ENCODE measurements around the gene CYTH1.

CYTH1 gene

DNA sequence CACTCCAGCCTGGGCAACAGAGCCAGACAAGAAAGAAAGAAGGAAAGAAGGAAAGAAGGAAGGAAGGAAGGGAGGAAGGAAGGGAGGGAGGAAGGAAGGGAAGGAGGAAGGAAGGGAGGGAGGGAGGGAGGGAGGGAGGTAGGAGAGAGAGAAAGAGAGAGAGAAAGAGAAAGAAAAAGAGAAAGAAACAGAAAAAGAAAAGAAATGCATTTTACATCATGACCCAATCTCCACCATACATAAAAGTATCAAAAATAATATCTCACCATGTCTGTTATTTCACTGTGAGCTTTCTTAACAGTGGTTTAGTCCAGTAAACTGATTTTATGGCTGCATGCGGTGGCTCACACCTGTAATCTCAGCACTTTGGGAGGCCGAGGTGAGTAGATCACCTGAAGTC, 70.0 kb downstream of the CYTH1 start:
- H3K4me3 ChIP-seq (ENCODE audit: low read depth, low read length), result no peak overlapping the region
- H3K9me3 ChIP-seq (ENCODE audit: control insufficient read depth, insufficient read depth, low read length), result no peaks in the 10 kb centered on the region
- H3K27me3 ChIP-seq (ENCODE audit: control insufficient read depth, insufficient read depth, low read length), result no peaks in the 10 kb centered on the region
- peaks cover 3% of the 10 kb centered on the region; the same call in 1 of the 2 replicates for H3K36me3 ChIP-seq (ENCODE audit: control insufficient read depth, insufficient read depth, low read length)
- no peak overlapping the region for H3K9ac ChIP-seq (ENCODE audit: low read depth, low read length)
- peaks cover 6% of the 10 kb centered on the region for H3K4me1 ChIP-seq (ENCODE audit: control insufficient read depth, insufficient read depth, low read length)
- no peak overlapping the region for H3K27ac ChIP-seq (ENCODE audit: low read depth, low read length)

- H3K9ac ChIP-seq (ENCODE audit: low read depth, low read length), result no peak overlapping the region
- H3K27ac ChIP-seq (ENCODE audit: low read depth, low read length), result no peak overlapping the region
- H3K4me1 ChIP-seq (ENCODE audit: control insufficient read depth, insufficient read depth, low read length), result no peaks in the 10 kb centered on the region
- H3K27me3 ChIP-seq (ENCODE audit: control insufficient read depth, insufficient read depth, low read length), result no peaks in the 10 kb centered on the region
- H3K9me3 ChIP-seq (ENCODE audit: control insufficient read depth, insufficient read depth, low read length), result no peaks in the 10 kb centered on the region
- peaks cover 3% of the 10 kb centered on the region; the same call in 1 of the 2 replicates for H3K36me3 ChIP-seq (ENCODE audit: control insufficient read depth, insufficient read depth, low read length)
- no peak overlapping the region for H3K4me3 ChIP-seq (ENCODE audit: low read depth, low read length)
Measured at GRCh38 chr17:78710607-78711006, 71.5 kb downstream of the CYTH1 start.

DNA sequence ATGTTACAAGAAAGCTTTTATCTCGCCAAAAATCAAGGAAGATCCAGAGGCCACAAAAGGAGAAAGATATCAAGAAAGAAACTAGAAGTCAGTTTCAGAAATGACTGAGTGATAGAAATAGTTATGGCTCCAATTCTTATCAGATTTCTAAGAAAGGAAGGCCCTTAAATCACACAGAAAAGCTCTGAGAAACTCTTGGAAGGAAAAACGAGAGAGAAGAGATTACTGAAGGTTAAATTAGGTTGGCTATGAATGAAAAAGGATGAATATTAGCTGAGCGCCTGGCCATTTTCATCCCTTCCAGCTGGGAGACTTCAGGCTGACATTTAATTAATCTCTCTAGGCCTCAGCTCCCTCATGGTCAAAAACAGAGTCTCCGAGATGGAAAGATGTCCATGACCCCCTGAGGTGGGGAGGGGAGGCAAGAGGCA, 72.3 kb downstream of the CYTH1 start:
- no peak overlapping the region for H3K9ac ChIP-seq (ENCODE audit: low read depth, low read length)
- H3K9me3 ChIP-seq (ENCODE audit: control insufficient read depth, insufficient read depth, low read length), result no peaks in the 10 kb centered on the region
- H3K4me1 ChIP-seq (ENCODE audit: control insufficient read depth, insufficient read depth, low read length), result no peaks in the 10 kb centered on the region
- no peak overlapping the region for H3K4me3 ChIP-seq (ENCODE audit: low read depth, low read length)
- H3K36me3 ChIP-seq (ENCODE audit: control insufficient read depth, insufficient read depth, low read length), result peaks cover 3% of the 10 kb centered on the region; the same call in 1 of the 2 replicates
- H3K27me3 ChIP-seq (ENCODE audit: control insufficient read depth, insufficient read depth, low read length), result no peaks in the 10 kb centered on the region
- no peak overlapping the region for H3K27ac ChIP-seq (ENCODE audit: low read depth, low read length)

DNA sequence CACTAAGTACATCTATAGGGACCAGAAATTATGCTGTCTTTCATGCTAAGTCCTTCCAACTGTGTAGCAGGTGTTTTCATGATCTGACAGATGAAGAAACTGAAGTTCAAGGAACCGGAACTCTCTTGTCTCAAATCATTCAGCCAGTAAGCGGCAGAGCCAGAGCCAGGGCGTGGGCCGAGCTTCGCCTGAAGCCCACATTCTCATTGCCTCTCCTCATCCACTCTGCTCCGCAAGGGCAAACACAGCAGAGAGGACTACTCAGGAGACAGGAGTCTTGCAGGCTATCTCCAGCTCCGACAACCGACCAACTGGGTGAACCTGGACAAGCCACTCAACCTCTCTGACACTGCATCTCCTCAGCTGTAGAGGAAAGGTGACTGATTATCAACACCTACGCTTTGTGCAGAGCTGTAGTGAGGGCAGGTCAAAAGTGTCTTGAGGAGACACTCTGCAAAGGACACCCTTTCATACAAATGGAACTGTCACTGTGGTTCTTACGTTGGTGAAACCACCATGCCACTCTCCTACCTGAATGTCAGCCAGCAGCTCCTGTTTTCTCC, 72.9 kb downstream of the CYTH1 start:
- Histone ChIP-seq H3K9me3 (ENCODE audit: control insufficient read depth, insufficient read depth, low read length) (no peaks in the 10 kb centered on the region), H3K27me3 (ENCODE audit: control insufficient read depth, insufficient read depth, low read length) (no peaks in the 10 kb centered on the region), H3K9ac (ENCODE audit: low read depth, low read length) (no peak overlapping the region), H3K4me1 (ENCODE audit: control insufficient read depth, insufficient read depth, low read length) (no peaks in the 10 kb centered on the region), H3K27ac (ENCODE audit: low read depth, low read length) (no peak overlapping the region), H3K4me3 (ENCODE audit: low read depth, low read length) (no peak overlapping the region), H3K36me3 (ENCODE audit: control insufficient read depth, insufficient read depth, low read length) (peaks cover 3% of the 10 kb centered on the region; the same call in 1 of the 2 replicates)

DNA sequence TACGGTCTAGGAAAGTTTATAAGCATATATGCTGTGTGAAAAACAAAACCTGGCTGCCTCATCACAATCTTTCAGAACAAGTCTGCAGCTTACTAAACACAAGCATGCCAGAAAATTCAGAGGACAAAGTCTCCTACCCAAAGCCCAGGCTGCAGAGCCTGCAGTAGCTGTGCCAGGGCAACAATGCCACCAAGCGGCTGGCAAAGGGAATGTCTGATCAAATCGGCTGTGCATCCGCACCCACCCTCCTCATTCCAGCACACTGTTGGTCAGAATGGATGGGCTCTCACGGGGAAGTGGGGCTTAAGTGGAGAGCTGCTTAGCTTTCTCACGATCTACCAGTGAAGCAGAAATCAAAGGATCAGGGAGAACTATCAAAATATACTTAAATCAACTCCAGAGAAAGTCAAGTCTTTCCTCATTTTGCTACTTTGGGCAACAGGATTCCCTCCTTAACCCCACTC, 73.5 kb downstream of the CYTH1 start:
- peaks cover 3% of the 10 kb centered on the region; the same call in 1 of the 2 replicates for H3K36me3 ChIP-seq (ENCODE audit: control insufficient read depth, insufficient read depth, low read length)
- no peak overlapping the region for H3K27ac ChIP-seq (ENCODE audit: low read depth, low read length)
- no peaks in the 10 kb centered on the region for H3K4me1 ChIP-seq (ENCODE audit: control insufficient read depth, insufficient read depth, low read length)
- H3K9me3 ChIP-seq (ENCODE audit: control insufficient read depth, insufficient read depth, low read length), result no peaks in the 10 kb centered on the region
- H3K27me3 ChIP-seq (ENCODE audit: control insufficient read depth, insufficient read depth, low read length), result no peaks in the 10 kb centered on the region
- no peak overlapping the region for H3K9ac ChIP-seq (ENCODE audit: low read depth, low read length)
- H3K4me3 ChIP-seq (ENCODE audit: low read depth, low read length), result no peak overlapping the region

DNA sequence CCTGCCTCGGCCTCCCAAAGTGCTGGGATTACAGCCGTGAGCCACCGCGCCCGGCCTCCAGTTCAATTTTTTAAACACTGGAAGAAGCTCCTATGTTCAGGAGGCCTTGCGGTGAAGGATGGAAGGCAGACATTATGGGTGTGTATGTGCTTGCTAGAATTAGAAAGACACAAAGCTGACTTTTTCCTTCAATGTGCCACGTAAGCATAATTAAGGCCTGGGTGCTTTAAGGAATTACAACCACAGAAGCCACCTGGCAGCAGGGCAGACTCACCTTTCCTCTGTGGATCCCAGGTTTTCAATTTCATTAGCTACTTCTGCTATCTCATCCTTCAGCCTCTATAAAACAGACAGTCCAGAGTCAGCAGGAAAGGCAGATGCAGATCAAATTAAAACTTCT, 74.2 kb downstream of the CYTH1 start:
- H3K36me3 ChIP-seq (ENCODE audit: control insufficient read depth, insufficient read depth, low read length), result peaks cover 3% of the 10 kb centered on the region; the same call in 1 of the 2 replicates
- no peak overlapping the region for H3K27ac ChIP-seq (ENCODE audit: low read depth, low read length)
- H3K9ac ChIP-seq (ENCODE audit: low read depth, low read length), result no peak overlapping the region
- H3K9me3 ChIP-seq (ENCODE audit: control insufficient read depth, insufficient read depth, low read length), result no peaks in the 10 kb centered on the region
- no peaks in the 10 kb centered on the region for H3K27me3 ChIP-seq (ENCODE audit: control insufficient read depth, insufficient read depth, low read length)
- H3K4me1 ChIP-seq (ENCODE audit: control insufficient read depth, insufficient read depth, low read length), result no peaks in the 10 kb centered on the region
- H3K4me3 ChIP-seq (ENCODE audit: low read depth, low read length), result no peak overlapping the region

DNA sequence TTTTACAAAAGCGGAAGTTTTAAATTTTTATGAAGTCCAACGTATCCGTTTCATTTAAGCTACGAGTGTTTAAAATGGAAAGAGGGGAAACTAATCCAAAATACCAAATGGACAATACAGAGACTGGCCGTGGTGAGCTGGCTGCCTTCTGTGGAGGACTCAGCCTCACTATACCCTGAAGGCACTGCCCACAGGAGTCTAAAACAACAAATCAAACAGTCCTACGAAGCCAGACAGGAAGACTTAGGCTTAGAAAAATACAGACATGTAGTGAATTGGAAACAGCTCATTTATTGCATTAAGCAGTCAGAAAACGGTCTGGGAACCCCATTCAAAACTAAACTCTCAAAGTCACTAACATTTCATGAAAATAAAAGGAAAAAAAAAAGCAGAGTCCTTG, 75.1 kb downstream of the CYTH1 start:
- Histone ChIP-seq H3K36me3 (ENCODE audit: control insufficient read depth, insufficient read depth, low read length) (peaks cover 3% of the 10 kb centered on the region; the same call in 1 of the 2 replicates), H3K27ac (ENCODE audit: low read depth, low read length) (no peak overlapping the region), H3K9ac (ENCODE audit: low read depth, low read length) (no peak overlapping the region)

DNA sequence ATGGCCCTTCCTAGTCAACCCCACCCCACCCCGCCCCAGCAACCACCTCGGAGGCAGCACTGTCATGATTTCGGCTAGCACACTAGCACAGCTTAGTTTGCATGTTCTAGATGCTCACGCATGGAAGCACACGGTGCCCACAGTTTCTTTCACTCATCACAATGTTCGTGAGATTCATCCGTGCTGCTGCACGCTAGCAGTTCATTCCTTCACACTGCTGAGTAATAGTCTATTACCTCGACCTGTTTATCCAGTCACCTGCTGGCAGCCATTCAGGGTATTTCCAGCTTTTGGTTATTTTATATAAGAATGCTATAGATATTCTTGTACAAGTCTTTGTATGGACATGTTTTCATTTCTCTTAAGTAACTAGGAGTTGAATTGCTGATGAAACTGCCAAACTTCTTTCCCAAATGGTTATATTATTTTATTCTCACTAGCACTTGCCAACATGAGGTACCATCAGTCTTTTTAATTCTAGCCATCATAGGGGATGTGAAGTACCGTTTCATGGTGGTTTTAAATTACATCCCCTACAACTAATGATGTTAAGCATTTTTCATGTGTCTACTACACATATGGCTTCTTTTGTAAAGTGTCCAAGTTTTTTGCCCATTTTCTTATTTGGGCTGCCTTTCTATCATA, 75.7 kb downstream of the CYTH1 start:
- no peak overlapping the region for H3K4me3 ChIP-seq (ENCODE audit: low read depth, low read length)
- peaks cover 7% of the 10 kb centered on the region; the same call in 1 of the 2 replicates for H3K36me3 ChIP-seq (ENCODE audit: control insufficient read depth, insufficient read depth, low read length)
- no peak overlapping the region for H3K27ac ChIP-seq (ENCODE audit: low read depth, low read length)
- no peaks in the 10 kb centered on the region for H3K4me1 ChIP-seq (ENCODE audit: control insufficient read depth, insufficient read depth, low read length)
- no peak overlapping the region for H3K9ac ChIP-seq (ENCODE audit: low read depth, low read length)
- H3K9me3 ChIP-seq (ENCODE audit: control insufficient read depth, insufficient read depth, low read length), result no peaks in the 10 kb centered on the region
- no peaks in the 10 kb centered on the region for H3K27me3 ChIP-seq (ENCODE audit: control insufficient read depth, insufficient read depth, low read length)

More for the DNA sequence above, 75.1 kb downstream of the CYTH1 start:
- Histone ChIP-seq H3K27me3 (ENCODE audit: control insufficient read depth, insufficient read depth, low read length) (no peaks in the 10 kb centered on the region), H3K4me1 (ENCODE audit: control insufficient read depth, insufficient read depth, low read length) (no peaks in the 10 kb centered on the region), H3K4me3 (ENCODE audit: low read depth, low read length) (no peak overlapping the region), H3K9me3 (ENCODE audit: control insufficient read depth, insufficient read depth, low read length) (no peaks in the 10 kb centered on the region)

GRCh38 chr17:78705071-78705470, 77.0 kb downstream of the CYTH1 start:
- H3K27ac ChIP-seq (ENCODE audit: low read depth, low read length), result no peak overlapping the region
- no peak overlapping the region for H3K9ac ChIP-seq (ENCODE audit: low read depth, low read length)
- no peaks in the 10 kb centered on the region for H3K9me3 ChIP-seq (ENCODE audit: control insufficient read depth, insufficient read depth, low read length)
- no peaks in the 10 kb centered on the region for H3K4me1 ChIP-seq (ENCODE audit: control insufficient read depth, insufficient read depth, low read length)
- peaks cover 9% of the 10 kb centered on the region; the same call in 1 of the 2 replicates for H3K36me3 ChIP-seq (ENCODE audit: control insufficient read depth, insufficient read depth, low read length)
- no peak overlapping the region for H3K4me3 ChIP-seq (ENCODE audit: low read depth, low read length)
- H3K27me3 ChIP-seq (ENCODE audit: control insufficient read depth, insufficient read depth, low read length), result no peaks in the 10 kb centered on the region

GRCh38 chr17:78704594-78704993, 77.5 kb downstream of the CYTH1 start:
- Histone ChIP-seq H3K4me1 (ENCODE audit: control insufficient read depth, insufficient read depth, low read length) (no peaks in the 10 kb centered on the region), H3K27me3 (ENCODE audit: control insufficient read depth, insufficient read depth, low read length) (no peaks in the 10 kb centered on the region), H3K9ac (ENCODE audit: low read depth, low read length) (no peak overlapping the region), H3K4me3 (ENCODE audit: low read depth, low read length) (no peak overlapping the region), H3K27ac (ENCODE audit: low read depth, low read length) (no peak overlapping the region), H3K9me3 (ENCODE audit: control insufficient read depth, insufficient read depth, low read length) (no peaks in the 10 kb centered on the region), H3K36me3 (ENCODE audit: control insufficient read depth, insufficient read depth, low read length) (peaks cover 14% of the 10 kb centered on the region; the same call in 1 of the 2 replicates)

DNA sequence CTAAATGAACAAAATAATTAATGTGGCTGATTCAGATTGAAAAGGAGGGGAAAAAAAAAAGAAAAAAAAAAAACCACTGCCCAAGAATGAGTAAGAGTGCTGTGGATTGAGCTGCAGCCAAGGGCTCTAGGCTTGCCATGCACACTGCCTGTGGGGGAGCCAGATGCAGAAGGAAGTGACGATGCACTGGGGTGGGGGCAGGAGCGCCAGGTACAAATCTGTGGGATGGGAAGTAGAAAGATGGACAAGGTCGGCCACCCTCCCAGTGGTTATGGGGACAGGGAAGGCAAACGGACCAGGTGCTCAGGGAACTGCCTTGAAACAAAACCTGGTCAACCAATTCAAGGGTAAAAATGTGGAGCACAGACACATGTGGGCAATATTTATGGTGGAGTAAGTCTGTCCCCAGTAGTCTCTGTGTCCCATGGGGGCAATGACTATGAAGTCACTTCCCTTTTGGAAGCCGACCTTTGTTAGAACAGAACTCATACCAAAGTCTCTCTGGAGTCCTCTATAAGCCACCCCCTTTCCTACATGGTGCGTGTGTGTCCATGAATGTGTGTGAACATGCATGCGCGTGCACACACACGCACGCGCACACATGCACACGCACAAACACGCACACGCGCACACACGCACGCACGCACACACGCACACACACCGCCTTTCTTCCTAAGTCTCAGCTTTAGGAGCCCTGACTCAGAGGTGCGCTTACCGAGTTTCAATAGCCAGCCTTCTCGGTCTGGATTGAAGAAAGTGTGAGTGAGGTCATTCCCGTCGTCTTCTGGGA, 84.3 kb downstream of the CYTH1 start:
- peaks cover 12% of the 10 kb centered on the region for H3K36me3 ChIP-seq (ENCODE audit: control insufficient read depth, insufficient read depth, low read length)
- no peak overlapping the region for H3K4me3 ChIP-seq (ENCODE audit: low read depth, low read length)
- no peak overlapping the region for H3K27ac ChIP-seq (ENCODE audit: low read depth, low read length)
- no peaks in the 10 kb centered on the region for H3K27me3 ChIP-seq (ENCODE audit: control insufficient read depth, insufficient read depth, low read length)
- no peak overlapping the region for H3K9ac ChIP-seq (ENCODE audit: low read depth, low read length)
- no peaks in the 10 kb centered on the region for H3K9me3 ChIP-seq (ENCODE audit: control insufficient read depth, insufficient read depth, low read length)
- no peaks in the 10 kb centered on the region for H3K4me1 ChIP-seq (ENCODE audit: control insufficient read depth, insufficient read depth, low read length)

Measured in HUES48 (cell line).